Neural cell (in vitro differentiated cells): ENCODE measurements around the gene GBP5. TPM values are rescaled to one million over a fixed set of nuclear protein-coding genes. Genes with fewer than 3 reads are reported as not detected.

ENCODE experiments used
- H2AFZ ChIP-seq: fragments of 200-600, 300-800 bp; sonication (generic), shearing (Covaris generic); 2 replicates; pipeline ENCODE4 v1.6.0; 2014; ENCODE audit warnings: low read depth, mild to moderate bottlenecking, antibody characterized with exemption, low read length, moderate library complexity
- H3F3A ChIP-seq: fragments of 200-600 bp; shearing (Covaris generic); 2 replicates; pipeline ENCODE4 v1.6.1; 2016; ENCODE audit warnings: mild to moderate bottlenecking, moderate library complexity, mixed read lengths, antibody characterized with exemption, low read length; ENCODE audit not compliant: insufficient read depth, poor library complexity, severe bottlenecking
- H3K27ac ChIP-seq: fragments of 200-600, 300-800 bp; sonication (generic), shearing (Covaris generic); 2 replicates; pipeline ENCODE4 v1.5.1; 2014; ENCODE audit warnings: mild to moderate bottlenecking, low read length, moderate library complexity
- H3K27me3 ChIP-seq: fragments of 300-800, 200-600 bp; sonication (generic), shearing (Covaris generic); 2 replicates; pipeline ENCODE4 v1.6.0; 2014; ENCODE audit warnings: mild to moderate bottlenecking, low read depth, low read length, moderate library complexity; ENCODE audit not compliant: insufficient read depth
- H3K36me3 ChIP-seq: fragments of 300-800, 200-600 bp; sonication (generic), shearing (Covaris generic); 2 replicates; pipeline ENCODE4 v1.5.1; 2014; ENCODE audit warnings: mild to moderate bottlenecking, antibody characterized with exemption, low read length, moderate library complexity; ENCODE audit not compliant: insufficient read depth
- H3K4me2 ChIP-seq: fragments of 300-800, 200-600 bp; sonication (generic), shearing (Covaris generic); 2 replicates; pipeline ENCODE4 v1.6.0; 2014; ENCODE audit warnings: mild to moderate bottlenecking, low read length
- H3K4me3 ChIP-seq: fragments of 300-800, 200-600 bp; sonication (generic), shearing (Covaris generic); 2 replicates; pipeline ENCODE4 v1.5.1; 2014; ENCODE audit warnings: mild to moderate bottlenecking, low read length, moderate library complexity
- H3K79me2 ChIP-seq: fragments of 200-600 bp; shearing (Covaris generic); replicated peaks from 2 replicates; pipeline ENCODE4 v1.6.0; 2014; ENCODE audit warnings: mild to moderate bottlenecking, low read length, moderate library complexity; ENCODE audit not compliant: insufficient read depth
- H3K9ac ChIP-seq: fragments of 300-800, 200-600 bp; sonication (generic), shearing (Covaris generic); 2 replicates; pipeline ENCODE4 v1.6.1; 2016; ENCODE audit warnings: mild to moderate bottlenecking, low read length, mixed read lengths
- H3K9me2 ChIP-seq: fragments of 200-600 bp; shearing (Covaris generic); 2 replicates; pipeline ENCODE4 v1.6.1; 2016; ENCODE audit warnings: mild to moderate bottlenecking, low read length, mixed read lengths; ENCODE audit not compliant: insufficient read depth
- H3K9me3 ChIP-seq: fragments of 200-600, 300-800 bp; sonication (generic), shearing (Covaris generic); 2 replicates; pipeline ENCODE4 v1.6.1; 2016; ENCODE audit warnings: mild to moderate bottlenecking, mixed run types, low read length, moderate library complexity, mixed read lengths
- H4K20me1 ChIP-seq: fragments of 200-600 bp; shearing (Covaris generic); 2 replicates; pipeline ENCODE4 v1.6.1; 2016; ENCODE audit warnings: mild to moderate bottlenecking, mixed run types; ENCODE audit not compliant: insufficient read depth
- CTCF ChIP-seq: fragments of 450-650 bp; IDR thresholded peaks from 2 replicates; pipeline ENCODE4 v1.5.1; 2014; ENCODE audit warnings: antibody characterized with exemption, mild to moderate bottlenecking, moderate library complexity; ENCODE audit not compliant: poor library complexity, severe bottlenecking
- EP300 ChIP-seq: fragments of 450-650 bp; conservative IDR thresholded peaks from 2 replicates; pipeline ENCODE4 v1.6.1; 2014; ENCODE audit warnings: antibody characterized with exemption, mild to moderate bottlenecking, moderate library complexity; ENCODE audit not compliant: poor library complexity, severe bottlenecking
- EZH2 ChIP-seq: fragments of 200-600, 300-800 bp; shearing (Covaris generic), sonication (generic); IDR thresholded peaks from 2 replicates; pipeline ENCODE4 v1.6.1; 2014; ENCODE audit warnings: antibody characterized with exemption, low read length, borderline replicate concordance, mild to moderate bottlenecking; ENCODE audit not compliant: insufficient read depth, poor library complexity, severe bottlenecking
- MXI1 ChIP-seq: fragments of 450-650 bp; conservative IDR thresholded peaks from 2 replicates; pipeline ENCODE4 v1.6.1; 2014; ENCODE audit warnings: antibody characterized with exemption, mild to moderate bottlenecking; ENCODE audit not compliant: poor library complexity, severe bottlenecking
- POLR2AphosphoS5 ChIP-seq: IDR thresholded peaks from 2 replicates; pipeline ENCODE4 v1.6.1; 2012
- RAD21 ChIP-seq: fragments of 450-650 bp; conservative IDR thresholded peaks from 2 replicates; pipeline ENCODE4 v1.6.1; 2014; ENCODE audit warnings: antibody characterized with exemption, mild to moderate bottlenecking, moderate library complexity
- REST ChIP-seq: IDR thresholded peaks from 2 replicates; pipeline ENCODE4 v1.6.1; 2012; ENCODE audit warnings: borderline replicate concordance
- SMC3 ChIP-seq: fragments of 450-650 bp; conservative IDR thresholded peaks from 2 replicates; pipeline ENCODE4 v1.6.1; 2014; ENCODE audit warnings: antibody characterized with exemption, mild to moderate bottlenecking, moderate library complexity; ENCODE audit not compliant: poor library complexity
- TAF1 ChIP-seq: IDR thresholded peaks from 2 replicates; pipeline ENCODE4 v1.6.1; 2012; ENCODE audit warnings: low read depth
- polyA plus RNA-seq: library from polyadenylated mRNA; depleted of rRNA; stranded (reverse); fragments of >200 nt; gene quantifications from 2 replicates; pipeline ENCODE4 v1.2.3, GENCODE V29; 2014

The GBP5 gene
- polyA plus RNA-seq, 1 donor from 2014 or later, result not detected

- Histone ChIP-seq H3K9ac (no peak overlapping the region), H3K9me2 (no peaks in the 10 kb centered on the region), H2AFZ (no peak overlapping the region), H3K27me3 (no peaks in the 10 kb centered on the region), H4K20me1 (no peaks in the 10 kb centered on the region), H3K4me2 (no peak overlapping the region), H3K79me2 (no peaks in the 10 kb centered on the region), H3K27ac (no peak overlapping the region), H3K9me3 (no peaks in the 10 kb centered on the region), H3F3A (no peaks in the 10 kb centered on the region), H3K36me3 (no peaks in the 10 kb centered on the region), H3K4me3 (no peak overlapping the region)
- no peak for TF ChIP-seq EZH2
- no peak for TF ChIP-seq EP300
- TF ChIP-seq TAF1, result no peak
- no peak for TF ChIP-seq REST
- TF ChIP-seq CTCF, result no peak
- TF ChIP-seq POLR2AphosphoS5, result no peak
- TF ChIP-seq MXI1, result no peak
- TF ChIP-seq RAD21, result no peak
- no peak for TF ChIP-seq SMC3
Observed at GRCh38 chr1:89270423-89270822, 2.2 kb downstream of the GBP5 start.

- no peak overlapping the region for H3K27ac ChIP-seq
- no peak overlapping the region for H3K4me2 ChIP-seq
- H3K79me2 ChIP-seq, result no peaks in the 10 kb centered on the region
- no peak for TF ChIP-seq CTCF
- no peak for TF ChIP-seq EZH2
- no peak for TF ChIP-seq SMC3
- no peak for TF ChIP-seq TAF1
- no peak for TF ChIP-seq RAD21
- no peak for TF ChIP-seq EP300
- no peak for TF ChIP-seq POLR2AphosphoS5
- no peak for TF ChIP-seq REST
- TF ChIP-seq MXI1, result no peak
- H3K9me2 ChIP-seq, result no peaks in the 10 kb centered on the region
- H4K20me1 ChIP-seq, result no peaks in the 10 kb centered on the region
- no peak overlapping the region for H3K9ac ChIP-seq
- no peaks in the 10 kb centered on the region for H3K27me3 ChIP-seq
- no peak overlapping the region for H2AFZ ChIP-seq
- no peaks in the 10 kb centered on the region for H3K9me3 ChIP-seq
- no peak overlapping the region for H3K4me3 ChIP-seq
- H3F3A ChIP-seq, result no peaks in the 10 kb centered on the region
- H3K36me3 ChIP-seq, result no peaks in the 10 kb centered on the region
Observed at GRCh38 chr1:89269277-89269676, 3.4 kb downstream of the GBP5 start.
